Effector memory CD4-positive, alpha-beta T cell (primary cell): Measurements from ENCODE around the gene TNNT2.

Experiments used
- DNase-seq, 3 donors: peaks; one replicate each; pipeline ENCODE4 v3.0.0-alpha.2; 2020
- H3K27ac ChIP-seq: 2 replicates; pipeline ENCODE4 v1.7.0; 2013; ENCODE audit warnings: mild to moderate bottlenecking, low read length, moderate library complexity; ENCODE audit not compliant: insufficient read depth, poor library complexity, severe bottlenecking
- H3K27me3 ChIP-seq: replicated peaks from 2 replicates; pipeline ENCODE4 v1.7.0; 2013; ENCODE audit warnings: mild to moderate bottlenecking, low read length; ENCODE audit not compliant: insufficient read depth, control insufficient read depth, poor library complexity, severe bottlenecking
- H3K36me3 ChIP-seq: 2 replicates; pipeline ENCODE4 v1.7.0; 2013; ENCODE audit warnings: mild to moderate bottlenecking, low read length, moderate library complexity; ENCODE audit not compliant: control insufficient read depth, insufficient read depth
- H3K4me1 ChIP-seq: 2 replicates; pipeline ENCODE4 v1.7.0; 2013; ENCODE audit warnings: low read length, mild to moderate bottlenecking; ENCODE audit not compliant: control insufficient read depth, insufficient read depth, poor library complexity, severe bottlenecking
- H3K4me3 ChIP-seq: 2 replicates; pipeline ENCODE4 v1.7.0; 2013; ENCODE audit warnings: low read length, low read depth, mild to moderate bottlenecking; ENCODE audit not compliant: insufficient read depth, poor library complexity, severe bottlenecking
- H3K9me3 ChIP-seq: 2 replicates; pipeline ENCODE4 v1.7.0; 2013; ENCODE audit warnings: mild to moderate bottlenecking, low read length, moderate library complexity; ENCODE audit not compliant: control insufficient read depth

Gene TNNT2

DNA sequence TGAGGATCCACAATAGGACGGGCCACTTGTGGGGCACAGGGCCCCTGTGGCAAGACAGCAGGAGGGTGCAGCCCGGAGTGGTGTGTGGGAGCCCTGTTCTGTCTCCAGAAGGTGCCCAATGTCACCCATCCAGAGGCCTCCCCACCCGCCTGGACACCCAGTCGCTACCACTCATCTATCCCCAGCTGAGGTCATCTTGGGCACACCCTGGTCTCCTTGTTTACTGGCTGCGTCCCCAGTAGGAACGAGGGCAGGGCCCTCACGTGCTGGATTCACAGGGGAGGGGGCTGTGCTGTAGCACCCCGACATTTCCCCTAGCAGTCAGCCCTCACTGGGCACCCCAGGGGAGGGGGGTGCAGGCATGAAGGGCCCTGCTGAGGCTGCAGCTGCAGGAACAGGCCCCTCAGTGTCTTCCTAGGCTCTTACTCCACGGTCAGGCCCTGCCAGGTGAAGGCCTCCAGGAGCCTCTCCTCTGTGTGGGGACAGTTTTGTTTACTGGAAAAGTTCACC lies 2.3 kb upstream of the TNNT2 start:
- no peaks in the 10 kb centered on the region for H3K36me3 ChIP-seq
- no peaks in the 10 kb centered on the region for H3K4me1 ChIP-seq
- no peak overlapping the region for H3K4me3 ChIP-seq
- no peak overlapping the region for H3K27ac ChIP-seq
- H3K27me3 ChIP-seq, result peaks cover 2% of the 10 kb centered on the region
- no peaks in the 10 kb centered on the region for H3K9me3 ChIP-seq
- DNase-seq, result no peak

DNA sequence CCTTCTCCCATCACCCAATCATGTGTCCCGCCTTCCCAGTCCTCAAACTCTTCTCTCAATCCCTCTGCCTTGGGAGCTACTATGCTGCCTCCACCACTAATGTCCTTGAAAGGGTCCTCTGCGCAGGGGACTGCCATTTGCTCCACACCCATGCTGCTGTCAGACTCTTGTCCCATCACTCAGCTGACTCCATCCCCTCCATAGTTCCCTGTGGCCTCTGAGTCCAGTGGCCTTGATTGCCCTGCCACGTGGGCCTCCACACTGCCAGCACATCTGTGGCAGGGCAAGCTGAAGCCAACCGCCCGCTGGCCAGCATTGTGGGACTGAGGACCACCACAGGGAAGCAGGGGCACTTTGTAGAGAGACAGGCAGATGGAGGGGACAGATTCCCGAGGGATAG lies 1.3 kb upstream of the TNNT2 start:
- no peaks in the 10 kb centered on the region for H3K9me3 ChIP-seq
- no peaks in the 10 kb centered on the region for H3K36me3 ChIP-seq
- no peaks in the 10 kb centered on the region for H3K27me3 ChIP-seq
- H3K27ac ChIP-seq, result no peak overlapping the region
- no peak for DNase-seq
- no peak overlapping the region for H3K4me3 ChIP-seq
- no peaks in the 10 kb centered on the region for H3K4me1 ChIP-seq

DNA sequence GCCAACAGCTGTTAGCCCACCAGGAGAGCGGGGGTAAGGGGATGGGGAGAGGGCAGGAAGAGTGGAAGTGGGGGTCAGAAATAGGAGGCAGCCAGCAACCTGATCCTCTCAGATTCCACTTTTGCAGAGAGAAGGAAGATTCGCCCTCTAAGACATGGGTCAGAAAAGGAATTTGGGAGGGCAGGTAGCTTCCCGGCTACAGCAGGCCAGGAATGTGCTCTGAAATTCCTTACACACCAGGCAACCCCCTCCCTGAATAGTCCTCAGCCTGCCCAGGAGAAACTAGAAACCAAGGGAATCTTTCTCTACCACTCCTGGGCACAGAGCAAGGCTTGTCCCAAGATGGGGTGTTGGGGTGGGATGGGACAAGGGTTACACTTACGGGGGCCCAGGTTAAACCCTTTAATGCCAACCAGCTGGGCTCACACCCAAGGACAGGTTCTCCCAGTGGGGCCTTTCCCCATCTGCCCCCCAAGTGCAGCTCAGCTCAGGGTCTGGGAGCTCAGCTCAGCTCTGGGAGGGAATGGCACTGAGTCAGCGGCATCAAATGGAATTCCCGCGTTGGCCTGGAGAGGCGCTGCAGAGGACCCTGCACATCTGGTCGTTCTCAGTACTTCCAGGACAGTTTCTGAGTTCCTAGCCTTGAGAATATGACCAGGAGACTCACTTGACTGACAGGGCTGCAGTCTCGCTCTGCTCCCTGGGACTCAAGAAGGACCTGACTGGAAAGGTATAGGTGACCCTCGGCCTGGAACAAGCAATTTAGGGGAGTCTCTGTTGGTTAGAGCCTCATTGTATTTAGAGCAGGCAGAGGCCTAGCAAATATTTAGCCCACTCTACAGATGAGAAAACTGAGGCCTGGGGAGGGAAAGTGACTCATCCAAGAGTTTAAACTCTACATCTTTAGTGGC lies 761 bp downstream of the TNNT2 start:
- no peak overlapping the region for H3K27ac ChIP-seq
- H3K9me3 ChIP-seq, result no peaks in the 10 kb centered on the region
- DNase-seq, result no peak
- H3K4me1 ChIP-seq, result no peaks in the 10 kb centered on the region
- H3K36me3 ChIP-seq, result no peaks in the 10 kb centered on the region
- H3K27me3 ChIP-seq, result no peaks in the 10 kb centered on the region
- H3K4me3 ChIP-seq, result no peak overlapping the region

DNA sequence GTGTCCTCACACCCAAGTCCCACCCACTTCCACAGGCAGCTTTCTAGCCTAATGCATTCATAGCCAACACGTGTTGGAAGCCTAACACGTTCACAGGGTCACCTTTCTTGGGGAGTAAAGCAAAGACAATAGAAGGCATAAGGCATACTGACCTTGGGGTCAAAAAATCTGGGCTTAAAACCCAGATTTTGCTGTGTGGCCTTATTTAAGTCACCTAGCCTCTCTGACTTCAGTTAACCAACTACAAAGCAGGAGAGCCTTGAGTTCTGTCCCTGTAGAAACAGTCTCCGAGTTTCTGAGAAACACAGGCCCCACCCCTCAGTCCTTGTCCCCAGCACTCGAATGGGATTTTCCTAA lies 1.4 kb downstream of the TNNT2 start:
- no peaks in the 10 kb centered on the region for H3K9me3 ChIP-seq

DNA sequence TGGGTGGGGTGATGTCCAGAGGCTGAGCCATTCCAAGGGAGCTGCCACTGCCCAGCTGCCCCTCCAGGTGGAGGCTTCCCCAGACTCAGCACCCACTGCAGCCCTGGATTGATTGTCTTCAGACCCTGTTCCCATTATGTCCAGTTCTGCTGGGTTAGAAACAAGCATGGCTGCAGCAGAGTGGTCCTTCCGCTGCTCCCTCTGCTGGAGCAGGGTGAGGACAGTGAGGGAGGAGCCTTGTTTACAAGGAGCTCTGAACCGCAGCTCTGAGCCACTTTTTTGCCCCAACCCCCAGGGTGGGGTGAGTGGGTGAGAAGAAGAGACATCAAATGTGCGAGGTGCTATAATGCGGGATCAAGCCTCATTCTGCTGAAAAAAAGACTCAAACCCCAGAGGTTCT lies 2.3 kb downstream of the TNNT2 start:
- no peak overlapping the region for H3K4me3 ChIP-seq
- no peak for DNase-seq
- H3K9me3 ChIP-seq, result no peaks in the 10 kb centered on the region
- H3K27ac ChIP-seq, result no peak overlapping the region
- no peaks in the 10 kb centered on the region for H3K4me1 ChIP-seq
- H3K36me3 ChIP-seq, result no peaks in the 10 kb centered on the region
- H3K27me3 ChIP-seq, result no peaks in the 10 kb centered on the region

More for the DNA sequence above, 1.4 kb downstream of the TNNT2 start:
- Histone ChIP-seq H3K4me1 (no peaks in the 10 kb centered on the region), H3K27me3 (no peaks in the 10 kb centered on the region), H3K36me3 (no peaks in the 10 kb centered on the region), H3K4me3 (no peak overlapping the region), H3K27ac (no peak overlapping the region)
- DNase-seq, result no peak

DNA sequence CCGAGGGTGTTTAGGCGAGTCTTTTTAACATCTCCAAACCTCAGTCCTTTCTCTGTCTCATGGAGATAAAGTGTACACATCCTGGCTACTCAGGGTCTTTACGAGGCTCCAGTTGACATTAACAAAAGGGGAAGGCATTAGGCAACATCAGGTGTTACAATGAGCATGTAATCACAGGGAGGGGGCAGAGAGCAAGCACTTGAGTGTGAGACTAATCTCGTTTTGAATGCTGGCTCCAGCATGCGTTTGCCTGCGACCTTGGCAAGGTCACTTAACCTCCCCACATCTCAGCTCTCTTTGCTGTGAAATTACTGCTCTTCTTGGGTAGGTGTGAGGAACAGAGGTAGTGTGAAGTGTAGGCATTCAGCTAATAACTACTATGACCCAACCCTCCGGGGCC lies 3.1 kb downstream of the TNNT2 start:
- no peaks in the 10 kb centered on the region for H3K4me1 ChIP-seq
- no peaks in the 10 kb centered on the region for H3K27me3 ChIP-seq
- H3K9me3 ChIP-seq, result no peaks in the 10 kb centered on the region
- DNase-seq, result no peak
- no peak overlapping the region for H3K27ac ChIP-seq
- no peak overlapping the region for H3K4me3 ChIP-seq
- H3K36me3 ChIP-seq, result no peaks in the 10 kb centered on the region

DNA sequence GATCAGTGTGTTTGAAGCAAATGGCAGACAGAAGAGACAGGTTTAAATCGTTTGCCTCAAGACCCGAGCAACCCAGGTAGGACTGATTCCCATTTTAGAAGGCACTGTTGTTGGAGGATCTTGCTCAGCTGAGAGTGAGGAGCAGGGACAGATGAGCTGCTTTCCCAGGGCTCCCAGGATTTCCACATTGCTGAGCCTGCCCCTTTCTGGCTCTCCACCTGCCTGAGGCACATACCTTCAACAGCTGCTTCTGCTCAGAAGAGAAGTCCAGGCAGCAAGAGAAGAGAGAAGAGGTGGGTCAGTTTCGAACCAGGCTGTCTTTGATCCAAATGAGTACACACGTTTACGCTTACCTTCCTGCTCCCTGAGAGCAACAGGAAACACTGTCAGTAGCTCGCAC lies 5.7 kb downstream of the TNNT2 start:
- H3K27ac ChIP-seq, result no peak overlapping the region
- H3K9me3 ChIP-seq, result no peaks in the 10 kb centered on the region
- no peaks in the 10 kb centered on the region for H3K36me3 ChIP-seq
- no peaks in the 10 kb centered on the region for H3K4me1 ChIP-seq
- H3K4me3 ChIP-seq, result no peak overlapping the region
- DNase-seq, result no peak
- H3K27me3 ChIP-seq, result no peaks in the 10 kb centered on the region

DNA sequence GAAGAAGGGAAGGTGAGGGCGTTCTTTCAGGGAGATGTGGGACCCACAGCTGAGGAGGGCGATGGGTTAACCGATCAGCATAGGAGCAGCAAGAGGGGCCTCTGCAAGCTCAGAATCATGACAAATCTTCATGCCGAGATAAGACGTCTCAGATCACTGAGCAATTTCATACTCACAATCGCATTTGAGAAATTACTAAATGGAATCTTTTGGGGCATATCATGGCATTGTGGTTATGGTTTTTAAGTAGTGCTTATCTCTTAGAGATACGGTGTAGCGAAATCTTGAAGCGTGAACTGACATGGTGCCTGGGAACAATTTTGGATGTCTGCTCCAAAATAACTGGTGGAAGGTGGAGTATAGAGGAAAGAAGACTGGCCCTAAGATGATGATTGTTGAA lies 6.2 kb downstream of the TNNT2 start:
- Histone ChIP-seq H3K4me3 (no peak overlapping the region), H3K4me1 (no peaks in the 10 kb centered on the region), H3K27me3 (no peaks in the 10 kb centered on the region), H3K27ac (no peak overlapping the region), H3K36me3 (no peaks in the 10 kb centered on the region), H3K9me3 (no peaks in the 10 kb centered on the region)
- DNase-seq, result no peak

DNA sequence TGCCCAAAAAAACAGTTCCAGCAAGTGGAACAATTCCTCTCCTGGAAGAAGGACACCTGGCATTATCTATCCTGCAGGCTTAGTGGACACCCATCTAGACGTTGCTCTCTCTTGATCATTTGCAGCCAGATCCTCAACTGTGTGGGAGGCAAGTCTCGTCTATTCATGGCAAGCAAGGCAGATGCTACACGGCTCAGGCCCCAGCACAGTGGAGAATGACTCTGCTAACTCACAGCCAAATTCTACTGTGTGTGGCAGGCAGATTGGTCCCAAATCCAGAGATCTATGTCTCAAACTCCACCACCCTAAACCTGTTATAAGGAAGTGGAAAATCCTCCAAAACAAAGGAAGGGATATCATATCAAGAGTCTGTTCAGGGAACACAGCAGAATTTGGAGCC lies 7.0 kb downstream of the TNNT2 start:
- Histone ChIP-seq H3K9me3 (no peaks in the 10 kb centered on the region), H3K4me1 (no peaks in the 10 kb centered on the region), H3K27me3 (no peaks in the 10 kb centered on the region), H3K36me3 (no peaks in the 10 kb centered on the region), H3K27ac (no peak overlapping the region), H3K4me3 (no peak overlapping the region)
- no peak for DNase-seq

DNA sequence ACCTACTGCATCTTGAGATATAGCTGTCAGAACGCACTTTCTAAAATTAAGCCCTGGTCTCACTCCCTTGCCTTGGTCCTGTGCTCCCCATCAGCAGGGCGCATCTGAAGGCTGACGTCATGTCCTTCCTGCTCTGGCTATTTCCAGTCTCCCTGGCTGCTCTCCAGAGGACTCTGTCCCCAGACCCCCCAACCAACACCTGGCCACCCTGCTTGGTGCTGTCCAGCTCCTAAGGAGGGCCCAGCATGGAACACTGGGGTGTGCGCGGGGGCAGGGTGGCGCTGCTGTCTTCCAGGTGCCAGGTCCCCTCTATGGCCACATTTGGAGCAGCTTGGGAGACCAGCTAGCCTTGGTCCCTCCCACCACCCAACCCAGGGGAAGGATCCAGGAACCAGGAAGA lies 8.3 kb downstream of the TNNT2 start:
- H3K4me3 ChIP-seq, result no peak overlapping the region
- H3K9me3 ChIP-seq, result no peaks in the 10 kb centered on the region
- no peaks in the 10 kb centered on the region for H3K36me3 ChIP-seq
- no peak for DNase-seq
- no peaks in the 10 kb centered on the region for H3K4me1 ChIP-seq
- no peaks in the 10 kb centered on the region for H3K27me3 ChIP-seq
- H3K27ac ChIP-seq, result no peak overlapping the region
